A549 (cell line): ENCODE results near the gene MLPH.

Source experiments
- BCL3 ChIP-seq: fragments of >200 bp; sonication (Bioruptor Twin); formaldehyde crosslinking; IDR thresholded peaks from 3 replicates; pipeline ENCODE4 v1.6.1; 2016
- CHD4 ChIP-seq: fragments of 200-600 bp; sonication (generic); IDR thresholded peaks from 2 replicates; pipeline ENCODE4 v1.6.1; 2016; ENCODE audit warnings: antibody characterized with exemption, mild to moderate bottlenecking, borderline replicate concordance
- CTCF ChIP-seq: fragments of >200 bp; sonication (Bioruptor Twin); formaldehyde crosslinking; IDR thresholded peaks from 3 replicates; pipeline ENCODE4 v1.5.1; 2016
- E2F6 ChIP-seq: IDR thresholded peaks from 2 replicates; pipeline ENCODE4 v1.6.1; 2012; ENCODE audit warnings: low read depth, borderline replicate concordance

- no peak for TF ChIP-seq BCL3
- no peak for TF ChIP-seq CHD4
- no peak for TF ChIP-seq CTCF
- no peak for TF ChIP-seq E2F6
Observed at GRCh38 chr2:237515166-237515565, 28.1 kb downstream of the MLPH start.
